ENCODE data around the gene SMIM10.
A peak's percentile ranks its signal among the peaks of the same experiment; 100 is the strongest.

The SMIM10 gene

GRCh38 chrX:134971926-134972325 is 18.9 kb upstream of the SMIM10 start:
- no peak overlapping the region for H3K4me3 ChIP-seq
- H3K27ac ChIP-seq: no peak overlapping the region
- TF ChIP-seq CTCF (IDR thresholded peaks at IDR 0.05): no peak
- no peak for DNase-seq (ENCODE audit: low spot score)

- H3K27ac ChIP-seq: no peak overlapping the region
- no peak for DNase-seq (ENCODE audit: low spot score)
- TF ChIP-seq CTCF (IDR thresholded peaks at IDR 0.05): no peak
- H3K4me3 ChIP-seq: no peak overlapping the region
These were observed 15.3 kb upstream of the SMIM10 start for GRCh38 chrX:134975516-134975915.

GRCh38 chrX:134981910-134982309 is 8.9 kb upstream of the SMIM10 start:
- no peak for DNase-seq (ENCODE audit: low spot score)
- Histone ChIP-seq H3K4me3 (no peak overlapping the region), H3K27ac (no peak overlapping the region)
- no peak for TF ChIP-seq CTCF (IDR thresholded peaks at IDR 0.05)

- no peak overlapping the region for H3K4me3 ChIP-seq
- TF ChIP-seq CTCF (IDR thresholded peaks at IDR 0.05): no peak
- DNase-seq (ENCODE audit: low spot score): no peak
These were observed 8.0 kb upstream of the SMIM10 start for GRCh38 chrX:134982748-134983147.

GRCh38 chrX:134985479-134985878 is 5.3 kb upstream of the SMIM10 start:
- Histone ChIP-seq H3K4me3 (no peak overlapping the region), H3K27ac (no peak overlapping the region)
- TF ChIP-seq CTCF (IDR thresholded peaks at IDR 0.05): no peak
- DNase-seq (ENCODE audit: low spot score): no peak

More at GRCh38 chrX:134982748-134983147, 8.0 kb upstream of the SMIM10 start:
- no peak overlapping the region for H3K27ac ChIP-seq

GRCh38 chrX:134990475-134990800 is 353 bp upstream of the SMIM10 start:
- DNase-seq (ENCODE audit: low spot score): no peak
- Histone ChIP-seq H3K4me3 (peak overlapping the region; percentile 66), H3K27ac (peak overlapping the region; percentile 18 to 56)
- no peak for TF ChIP-seq CTCF (IDR thresholded peaks at IDR 0.05)

- no peak for TF ChIP-seq CTCF (IDR thresholded peaks at IDR 0.05)
- H3K4me3 ChIP-seq: no peak overlapping the region
- no peak for DNase-seq (ENCODE audit: low spot score)
- H3K27ac ChIP-seq: peak overlapping the region in 1 of 2 donors; percentile 28
These were observed 6.9 kb downstream of the SMIM10 start for GRCh38 chrX:134997646-134998045.
